Stimulated activated CD4-positive, alpha-beta T cell treated with anti-CD3 and anti-CD28 coated beads, Interleukin-4, amount 100 ng/mL, for 48 hours (primary cell): ENCODE measurements around the gene GFPT2.

Experiments
- DNase-seq, 2 donors: peaks; one replicate each; pipeline ENCODE4 v3.0.0-alpha.2; 2020; ENCODE audit warnings: low read depth in 2 of 2

Gene GFPT2

GRCh38 chr5:180353048-180353979 lies at the start of gene GFPT2:
Gene GFPT2, minus strand, starts transcription at chr5:180353336. Its CDS starts 119 bp downstream, at chr5:180353217.
- peak; percentile 52 to 67 for DNase-seq

GRCh38 chr5:180402716-180403115 lies 49.6 kb upstream of the GFPT2 start:
- DNase-seq, result no peak

GRCh38 chr5:180401229-180401907 lies 48.2 kb upstream of the GFPT2 start:
- no peak for DNase-seq

GRCh38 chr5:180400416-180400815 lies 47.3 kb upstream of the GFPT2 start:
- DNase-seq, result no peak

GRCh38 chr5:180399401-180400215 lies 46.5 kb upstream of the GFPT2 start:
- no peak for DNase-seq

- DNase-seq, result no peak
Observed at GRCh38 chr5:180396926-180397325, 43.8 kb upstream of the GFPT2 start.

- no peak for DNase-seq
Observed at GRCh38 chr5:180395540-180396274, 42.6 kb upstream of the GFPT2 start.

- no peak for DNase-seq
Observed at GRCh38 chr5:180394031-180394636, 41.0 kb upstream of the GFPT2 start.

GRCh38 chr5:180391276-180391675 lies 38.1 kb upstream of the GFPT2 start:
- no peak for DNase-seq

GRCh38 chr5:180390441-180391190 lies 37.5 kb upstream of the GFPT2 start:
- no peak for DNase-seq

GRCh38 chr5:180389252-180390101 lies 36.3 kb upstream of the GFPT2 start:
- DNase-seq, result no peak

- no peak for DNase-seq
Observed at GRCh38 chr5:180387798-180388197, 34.7 kb upstream of the GFPT2 start.

GRCh38 chr5:180382926-180383325 lies 29.8 kb upstream of the GFPT2 start:
- no peak for DNase-seq

- DNase-seq, result no peak
Observed at GRCh38 chr5:180381851-180382480, 28.8 kb upstream of the GFPT2 start.

GRCh38 chr5:180381428-180381827 lies 28.3 kb upstream of the GFPT2 start:
- no peak for DNase-seq

- no peak for DNase-seq
Observed at GRCh38 chr5:180380856-180381255, 27.7 kb upstream of the GFPT2 start.

GRCh38 chr5:180380441-180380840 lies 27.3 kb upstream of the GFPT2 start:
- no peak for DNase-seq

GRCh38 chr5:180379355-180380070 lies 26.4 kb upstream of the GFPT2 start:
- no peak for DNase-seq
